CD14-positive monocyte (primary cell): ENCODE data around the gene TNFRSF25. TPM values are rescaled to one million over a fixed set of nuclear protein-coding genes. Genes with fewer than 3 reads are reported as not detected.

ENCODE experiments used
- DNase-seq, 3 donors: peaks; one replicate each; pipeline ENCODE4 v3.0.0-alpha.2; 2011 to 2022
- H2AFZ ChIP-seq: 2 replicates; pipeline ENCODE4 v1.6.0; 2012; ENCODE audit warnings: mild to moderate bottlenecking, low read depth, low read length, inconsistent platforms; ENCODE audit not compliant: insufficient read depth, poor library complexity, severe bottlenecking
- H3K27ac ChIP-seq, 2 donors: 1 replicate in 1 of 2; 2 replicates in 1 of 2; pipeline ENCODE4 v1.5.1; 2012 to 2013; ENCODE audit warnings: low read length in 2 of 2, control low read depth in 1 of 2, inconsistent platforms in 1 of 2, low read depth in 1 of 2, mild to moderate bottlenecking in 1 of 2
- H3K27me3 ChIP-seq, 2 donors: one replicate each; pipeline versions ENCODE4 v1.6.0 to v1.6.1; 2011 to 2013; ENCODE audit warnings: low read length in 2 of 2; ENCODE audit not compliant: control insufficient read depth in 2 of 2, insufficient read depth in 2 of 2
- H3K36me3 ChIP-seq, 2 donors: replicated peaks in 1 of 2; 1 replicate in 1 of 2; 2 replicates in 1 of 2; pipeline versions ENCODE4 v1.5.1 to v1.6.1; 2012 to 2013; ENCODE audit warnings: low read length in 2 of 2, control low read depth in 1 of 2, inconsistent platforms in 1 of 2, mild to moderate bottlenecking in 1 of 2; ENCODE audit not compliant: insufficient read depth in 2 of 2, control insufficient read depth in 1 of 2
- H3K4me1 ChIP-seq, 2 donors: 1 replicate in 1 of 2; 2 replicates in 1 of 2; pipeline versions ENCODE4 v1.5.1 to v1.6.1; 2012 to 2013; ENCODE audit warnings: low read length in 2 of 2, control low read depth in 1 of 2, inconsistent platforms in 1 of 2, mild to moderate bottlenecking in 1 of 2, moderate library complexity in 1 of 2; ENCODE audit not compliant: insufficient read depth in 2 of 2, control insufficient read depth in 1 of 2
- H3K4me2 ChIP-seq: replicated peaks from 2 replicates; pipeline ENCODE3; 2012; ENCODE audit warnings: low read length, moderate library complexity, mild to moderate bottlenecking; ENCODE audit not compliant: poor library complexity, severe bottlenecking; ENCODE audit errors: extremely low read depth
- H3K4me3 ChIP-seq, 3 experiments: fragments of 200-600 bp in 1 of 3; sonication (generic) in 1 of 3; replicated peaks in 1 of 3; 1 replicate in 2 of 3; 2 replicates in 1 of 3; pipeline ENCODE4 v1.5.1; 2011 to 2013; ENCODE audit warnings: low read length in 3 of 3, mild to moderate bottlenecking in 3 of 3, control low read depth in 2 of 3, low read depth in 2 of 3, inconsistent platforms in 1 of 3, moderate library complexity in 1 of 3
- H3K79me2 ChIP-seq: 2 replicates; pipeline ENCODE4 v1.6.0; 2012; ENCODE audit warnings: mild to moderate bottlenecking, control low read depth, inconsistent platforms, low read length, moderate library complexity; ENCODE audit not compliant: insufficient read depth
- H3K9ac ChIP-seq: 2 replicates; pipeline ENCODE4 v1.6.0; 2017; ENCODE audit warnings: low read length, mild to moderate bottlenecking; ENCODE audit not compliant: insufficient read depth, poor library complexity, severe bottlenecking
- H3K9me3 ChIP-seq, 2 donors: replicated peaks in 1 of 2; 1 replicate in 1 of 2; 2 replicates in 1 of 2; pipeline versions ENCODE4 v1.5.1 to v1.6.1; 2012 to 2013; ENCODE audit warnings: low read length in 2 of 2, control low read depth in 1 of 2; ENCODE audit not compliant: control insufficient read depth in 1 of 2, insufficient read depth in 1 of 2
- H4K20me1 ChIP-seq: 2 replicates; pipeline ENCODE4 v1.6.0; 2012; ENCODE audit warnings: mild to moderate bottlenecking, low read length, control low read depth, moderate library complexity; ENCODE audit not compliant: insufficient read depth
- H3K27ac Mint-ChIP-seq, 7 donors: one replicate each; pipeline ENCODE4 v1.8.0; 2020; ENCODE audit warnings: mild to moderate bottlenecking in 7 of 7, mixed read lengths in 7 of 7, moderate library complexity in 6 of 7, inconsistent platforms in 2 of 7
- H3K27me3 Mint-ChIP-seq, 3 donors: one replicate each; pipeline ENCODE4 v1.8.0; 2021 to 2022; ENCODE audit warnings: low read depth in 3 of 3, mild to moderate bottlenecking in 3 of 3, mixed read lengths in 3 of 3, moderate library complexity in 3 of 3, inconsistent platforms in 1 of 3
- H3K36me3 Mint-ChIP-seq, 2 donors: one replicate each; pipeline ENCODE4 v1.8.0; 2020; ENCODE audit warnings: mixed read lengths in 2 of 2, inconsistent platforms in 1 of 2, mild to moderate bottlenecking in 1 of 2
- H3K4me1 Mint-ChIP-seq: one replicate; pipeline ENCODE4 v1.8.0; 2020; ENCODE audit warnings: mild to moderate bottlenecking, mixed read lengths
- H3K4me3 Mint-ChIP-seq, 2 donors: one replicate each; pipeline ENCODE4 v1.8.0; 2020; ENCODE audit warnings: mild to moderate bottlenecking in 2 of 2, mixed read lengths in 2 of 2, moderate library complexity in 1 of 2
- H3K9me3 Mint-ChIP-seq, 7 donors: one replicate each; pipeline ENCODE4 v1.8.0; 2020 to 2022; ENCODE audit warnings: mixed read lengths in 7 of 7, mild to moderate bottlenecking in 6 of 7, moderate library complexity in 6 of 7, inconsistent platforms in 2 of 7
- CTCF ChIP-seq: fragments of 200-600 bp; IDR thresholded peaks from one replicate; pipeline ENCODE4 v1.8.0; 2022; ENCODE audit warnings: antibody characterized with exemption, mild to moderate bottlenecking
- WGBS: methylation state at CpG from one replicate; pipeline ENCODE4 v1.1.5; 2013; ENCODE audit warnings: missing lambda C conversion rate; ENCODE audit not compliant: insufficient coverage; 5-methylcytosine and 5-hydroxymethylcytosine counted together
- intact Hi-C, 2 donors: fragments of 100-400 bp; cut with micrococcal nuclease; formaldehyde crosslinking; loops; one replicate each; pipeline versions ENCODE4 v1.15.0 to v1.15.1; 2023
- polyA plus RNA-seq, 3 donors: library from polyadenylated mRNA; depleted of rRNA in 1 of 3; unstranded in 2 of 3; stranded (reverse) in 1 of 3; fragments of 300-500 nt in 2 of 3; fragments of >200 nt in 1 of 3; fragmentation: Illumina TruSeq in 2 of 3; gene quantifications; 1 replicate in 2 of 3; 2 replicates in 1 of 3; pipeline ENCODE4 v1.2.3, GENCODE V29; 2012 to 2021

TNFRSF25 gene
- polyA plus RNA-seq, 3 donors = 0.33 to 3.0 (median 0.48) TPM

GRCh38 chr1:6491966-6492365, 26.0 kb upstream of the TNFRSF25 start:
- Histone ChIP-seq H3K4me3 (no peak overlapping the region), H3K9me3 (peaks cover 0 to 4% of the 10 kb centered on the region in 2 donors), H4K20me1 (no peaks in the 10 kb centered on the region), H2AFZ (no peak overlapping the region), H3K4me1 (peaks cover 9 to 10% of the 10 kb centered on the region in 2 donors), H3K27ac (no peak overlapping the region), H3K4me2 (no peak overlapping the region), H3K36me3 (no peaks in the 10 kb centered on the region), H3K27me3 (peaks cover 10 to 52% of the 10 kb centered on the region in 2 donors), H3K9ac (no peak overlapping the region), H3K79me2 (no peaks in the 10 kb centered on the region)
- intact Hi-C loops = no loop called here
- peaks cover 51 to 78% (median 61%) of the 10 kb centered on the region in 3 donors for H3K27me3 Mint-ChIP-seq
- H3K4me1 Mint-ChIP-seq = peaks cover 3% of the 10 kb centered on the region
- 85% methylated on average over 10 of the region's 10 CpGs for WGBS
- peaks cover 0 to 3% (median 0%) of the 10 kb centered on the region in 7 donors for H3K9me3 Mint-ChIP-seq
- H3K36me3 Mint-ChIP-seq = no peaks in the 10 kb centered on the region
- TF ChIP-seq CTCF = no peak
- DNase-seq = no peak
- H3K27ac Mint-ChIP-seq = no peak overlapping the region
- H3K4me3 Mint-ChIP-seq = no peak overlapping the region

- Mint-ChIP-seq H3K4me3 (peak within 1 kb of the TSS in 1 of 2 donors; percentile 41), H3K27me3 (peaks cover 51 to 78% (median 60%) of the 10 kb centered on the region in 3 donors), H3K9me3 (peaks cover 0 to 3% (median 0%) of the 10 kb centered on the region in 7 donors), H3K36me3 (no peaks in the 10 kb centered on the region), H3K4me1 (peaks cover 5% of the 10 kb centered on the region), H3K27ac (no peak within 1 kb of the TSS)
- peaks cover 0 to 4% of the 10 kb centered on the region in 2 donors for H3K9me3 ChIP-seq
- H3K9ac ChIP-seq = no peak within 1 kb of the TSS
- DNase-seq = no peak
- H3K4me3 ChIP-seq = peak within 1 kb of the TSS in 1 of 3 experiments; percentile 28
- TF ChIP-seq CTCF = no peak
- peak within 1 kb of the TSS; percentile 29 for H2AFZ ChIP-seq
- intact Hi-C loops = no loop called here
- H3K27me3 ChIP-seq = peaks cover 8 to 51% of the 10 kb centered on the region in 2 donors
- peaks cover 9 to 10% of the 10 kb centered on the region in 2 donors for H3K4me1 ChIP-seq
- H3K36me3 ChIP-seq = no peaks in the 10 kb centered on the region
- no peak within 1 kb of the TSS for H3K27ac ChIP-seq
- H4K20me1 ChIP-seq = no peaks in the 10 kb centered on the region
- peak within 1 kb of the TSS; percentile 48 for H3K4me2 ChIP-seq
- 71% methylated on average over 3 of the region's 6 CpGs for WGBS
- no peaks in the 10 kb centered on the region for H3K79me2 ChIP-seq
Observed at GRCh38 chr1:6491480-6491962, 25.5 kb upstream of the TNFRSF25 start, which contains the start of gene PLEKHG5. TSS of gene PLEKHG5 (minus strand) at chr1:6491667. CDS start at chr1:6477571, 14,096 bp downstream.
